Measurements from ENCODE around the gene HBP1. TPM values are rescaled to one million over a fixed set of nuclear protein-coding genes. Genes with fewer than 3 reads are reported as not detected.

HBP1 gene
- total and polyA plus RNA-seq, 2 of the 8 experiments (the other 6 are each of a cell fraction or from before 2014, with no cell fraction given): 28.9 to 29.2 TPM

DNA sequence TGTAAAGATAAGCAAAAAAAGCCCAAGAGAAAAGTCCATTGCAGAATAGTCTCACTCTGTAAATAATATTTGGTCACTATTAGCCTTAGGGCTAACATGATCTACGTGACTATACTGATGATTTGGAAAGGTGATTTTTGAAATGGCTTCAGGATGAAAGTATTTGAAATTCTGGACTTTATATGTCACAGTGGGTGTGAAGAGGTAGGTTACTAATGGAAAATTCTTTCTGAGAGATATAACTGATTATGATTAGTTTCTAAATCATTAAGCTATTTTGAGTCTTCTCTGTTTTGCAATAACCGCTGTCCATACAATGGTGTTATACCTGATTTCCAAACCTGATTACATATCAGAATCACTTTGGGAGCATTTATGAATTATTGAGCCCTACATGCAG is 20.1 kb upstream of the HBP1 start:
- H2BK12ac ChIP-seq (ENCODE audit: low read depth, low read length): no peak overlapping the region
- no peak overlapping the region for H2BK15ac ChIP-seq (ENCODE audit: low read length)
- no peak overlapping the region for H2BK120ac ChIP-seq (replicated peaks; ENCODE audit: low read depth, low read length)
- H3K79me1 ChIP-seq (ENCODE audit: low read depth, low read length): no peaks in the 10 kb centered on the region
- H3K23me2 ChIP-seq (ENCODE audit: low read depth, low read length): no peaks in the 10 kb centered on the region
- no peak overlapping the region for H3K14ac ChIP-seq (ENCODE audit: insufficient read length)
- CTCF ChIA-PET (ENCODE audit: partially characterized antibody): interaction anchor here (0.5 to 11.7 kb wide), 27 partner anchors 11 to 356 kb away, joined by 3 to 162 read pairs (median 6); partner anchors contain the start of gene HBP1
- DNase-seq (ENCODE audit: low read depth in 1 of 2, low spot score in 2 of 2) (no peak), FAIRE-seq (no peak)
- H3K4ac ChIP-seq (replicated peaks; ENCODE audit: insufficient read length, low read depth, low read length): no peak overlapping the region
- no peak overlapping the region for H4K8ac ChIP-seq (ENCODE audit: extremely low read depth, insufficient read depth, low read length)
- no peak overlapping the region for H4K5ac ChIP-seq (ENCODE audit: insufficient read length, low read depth, low read length)
- H3K56ac ChIP-seq (replicated peaks; ENCODE audit: insufficient read length, low read depth, low read length): no peak overlapping the region
- H2AK5ac ChIP-seq (ENCODE audit: low read depth, low read length): no peak overlapping the region
- no peaks in the 10 kb centered on the region for H3K79me2 ChIP-seq (ENCODE audit: control insufficient read depth in 1 of 2, insufficient read depth in 2 of 2, low read length in 2 of 2)
- H3K18ac ChIP-seq (ENCODE audit: extremely low read depth, low read length): no peak overlapping the region
- no peaks in the 10 kb centered on the region for H3K9me3 ChIP-seq (ENCODE audit: insufficient read depth in 2 of 2, low read depth in 1 of 2, low read length in 1 of 2)
- no peak overlapping the region for H3K27ac ChIP-seq (ENCODE audit: low read depth, low read length)
- H3K23ac ChIP-seq (ENCODE audit: insufficient read length): no peak overlapping the region
- POLR2A ChIA-PET (ENCODE audit: partially characterized antibody): no interaction called here
- H3K27me3 ChIP-seq (replicated peaks in 1 of 4; ENCODE audit: control insufficient read depth in 3 of 4, extremely low read depth in 1 of 4, insufficient read depth in 3 of 4, low read length in 3 of 4): no peaks in the 10 kb centered on the region
- 80% methylated on average over 2 of the region's 2 CpGs; no CpG with 5 or more reads in 1 of the 2 experiments for WGBS, 2 experiments (ENCODE audit: extremely low coverage in 1 of 2, insufficient coverage in 1 of 2, insufficient read length in 1 of 2, insufficient replicate concordance in 2 of 2, low coverage in 1 of 2, low lambda C conversion rate in 2 of 2, missing lambda C conversion rate in 1 of 2)
- H3K9ac ChIP-seq (replicated peaks in 1 of 4; ENCODE audit: extremely low read depth in 1 of 4, low read depth in 3 of 4, low read length in 3 of 4): no peak overlapping the region
- no peak overlapping the region for H4K91ac ChIP-seq (replicated peaks; ENCODE audit: insufficient read length, low read length)
- no peak overlapping the region for H3K4me3 ChIP-seq (ENCODE audit: extremely low read depth in 1 of 4, insufficient read depth in 2 of 4, low read depth in 3 of 4, low read length in 4 of 4)
- H3K4me2 ChIP-seq (ENCODE audit: insufficient read depth in 1 of 2, low read depth in 2 of 2, low read length in 2 of 2): no peak overlapping the region
- peaks cover 0 to 3% (median under 1%) of the 10 kb centered on the region in 4 experiments; a peak in 2 of 7 replicates for H3K4me1 ChIP-seq (replicated peaks in 1 of 4; ENCODE audit: control insufficient read depth in 3 of 4, insufficient read depth in 4 of 4, low read length in 3 of 4)
- TF ChIP-seq ZNF274 (IDR thresholded peaks at IDR 0.05; ENCODE audit: borderline replicate concordance, extremely low read depth, low read length) (no peak), EGR1 (IDR thresholded peaks at IDR 0.05; ENCODE audit: borderline replicate concordance, low read depth, low read length) (no peak), KDM5A (IDR thresholded peaks at IDR 0.05; ENCODE audit: low read length) (no peak), CBX8 (IDR thresholded peaks at IDR 0.05; ENCODE audit: borderline replicate concordance, low read depth, low read length) (no peak), SUZ12 (IDR thresholded peaks at IDR 0.05; ENCODE audit: low read length) (no peak), CEBPB (IDR thresholded peaks at IDR 0.05; ENCODE audit: low read depth, low read length) (no peak)
- no peaks in the 10 kb centered on the region; a peak in 1 of 8 replicates for H3K36me3 ChIP-seq (ENCODE audit: control insufficient read depth in 2 of 4, insufficient read depth in 4 of 4, low read length in 3 of 4)
- H2BK5ac ChIP-seq (ENCODE audit: low read depth, low read length): no peak overlapping the region
- H4K20me1 ChIP-seq (replicated peaks in 1 of 2; ENCODE audit: control insufficient read depth in 1 of 2, insufficient read depth in 2 of 2, low read length in 2 of 2): no peaks in the 10 kb centered on the region
- H2AFZ ChIP-seq (ENCODE audit: low read length): no peak overlapping the region
- no peak overlapping the region for H2BK20ac ChIP-seq (ENCODE audit: low read length)

Data from H1 (cell line).